Sciatic nerve (tissue), 2 donors: ENCODE data around the gene MYL4. TPM values are rescaled to one million over a fixed set of nuclear protein-coding genes. Genes with fewer than 3 reads are reported as not detected.
"Not testable (repeated sequence)": the region's sequence is repeated elsewhere in the genome, so short reads cannot be mapped to it uniquely, and the experiment has no call there.

ENCODE experiments used
- ATAC-seq: fragments of 200-7000 bp; cut with Tn5 transposase; one replicate; pipeline ENCODE4 v1.9.1; 2020; ENCODE audit warnings: mild to moderate bottlenecking, moderate library complexity
- DNase-seq: peaks from one replicate; pipeline ENCODE4 v3.0.0-alpha.2; 2020; ENCODE audit warnings: low spot score
- intact Hi-C: fragments of 100-400 bp; cut with DNase I; formaldehyde crosslinking; loops from one replicate; pipeline ENCODE4 v1.14.2; 2022
- total RNA-seq: library from RNA; stranded (reverse); fragmentation: NEBNext Ultra II Directional; extraction: Animal tissue kit (Norgen Biotek cat#: 25700); gene quantifications from one replicate; pipeline ENCODE4 v1.2.1, GENCODE V29; 2021
- donor health status: DM: no; HTN: no; CAD: no.
- donor health status: DM: no; HTN: no; CAD: no.

Gene MYL4
- total RNA-seq, 1 donor from 2014 or later, result 3.9 TPM

DNA sequence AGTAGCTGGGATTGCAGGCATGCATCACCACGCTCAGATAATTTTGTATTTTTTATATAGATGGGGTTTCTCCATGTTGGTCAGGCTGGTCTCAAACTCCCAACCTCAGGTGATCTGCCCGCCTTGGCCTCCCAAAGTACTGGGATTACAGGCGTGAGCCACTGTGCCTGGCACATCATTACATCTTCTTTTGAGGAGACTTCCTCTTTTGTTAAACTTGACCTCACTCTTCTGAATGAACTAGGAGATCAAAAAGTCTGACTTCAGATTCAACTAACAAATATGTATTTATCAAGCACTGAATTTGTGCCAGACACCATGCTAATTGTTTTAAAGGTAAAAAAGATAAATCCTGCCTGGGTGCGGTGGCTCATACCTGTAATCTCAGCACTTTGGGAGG lies 7.7 kb downstream of the MYL4 start:
- ATAC-seq, intact Hi-C loops, DNase-seq: not testable (repeated sequence)

DNA sequence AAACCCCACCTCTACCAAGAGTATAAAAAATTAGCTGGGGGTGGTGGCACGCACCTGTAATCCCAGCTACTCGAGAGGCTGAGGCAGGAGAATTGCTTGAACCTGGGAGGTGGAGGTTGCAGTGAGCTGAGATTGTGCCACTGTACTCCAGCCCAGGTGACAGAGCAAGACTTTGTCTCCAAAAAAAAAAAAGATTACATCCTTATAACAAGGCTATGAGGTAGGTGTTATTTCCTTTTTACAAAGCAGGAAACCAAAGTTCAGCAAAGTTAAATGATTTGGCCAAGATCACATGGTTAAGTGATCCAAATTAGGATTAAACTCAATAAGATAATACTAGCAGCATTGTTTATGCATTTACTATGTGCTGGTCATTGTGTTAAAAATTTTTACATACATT lies 8.1 kb downstream of the MYL4 start:
- intact Hi-C loops, DNase-seq, ATAC-seq: not testable (repeated sequence)

DNA sequence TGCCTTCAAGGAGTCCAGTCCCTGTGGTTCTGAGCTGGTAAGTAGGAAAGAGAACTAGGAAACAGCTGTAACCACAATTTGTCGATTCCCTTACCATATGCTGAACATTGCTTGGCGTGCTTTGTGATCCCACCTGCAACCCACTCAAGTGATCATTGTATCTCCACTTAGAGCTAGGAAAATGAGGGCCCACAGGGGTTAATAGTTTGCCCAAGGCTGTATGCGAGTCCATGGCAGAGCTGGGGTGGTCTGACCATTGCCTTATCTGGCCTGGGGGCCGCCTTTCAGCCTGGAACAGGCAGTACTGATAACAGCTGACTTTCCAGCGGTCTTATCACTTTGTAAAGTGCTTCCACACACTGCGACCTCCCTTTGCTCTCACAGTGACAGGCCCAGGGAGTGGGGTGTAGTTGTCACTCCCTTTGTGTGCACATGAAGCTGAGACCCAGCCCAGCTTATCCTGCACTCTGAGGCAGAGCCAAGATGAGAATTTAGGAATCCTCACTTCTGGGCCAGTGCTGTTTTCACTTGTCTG lies 9.8 kb downstream of the MYL4 start:
- DNase-seq (no peak), ATAC-seq (peak; percentile 26)
- intact Hi-C loops, result no loop called here

DNA sequence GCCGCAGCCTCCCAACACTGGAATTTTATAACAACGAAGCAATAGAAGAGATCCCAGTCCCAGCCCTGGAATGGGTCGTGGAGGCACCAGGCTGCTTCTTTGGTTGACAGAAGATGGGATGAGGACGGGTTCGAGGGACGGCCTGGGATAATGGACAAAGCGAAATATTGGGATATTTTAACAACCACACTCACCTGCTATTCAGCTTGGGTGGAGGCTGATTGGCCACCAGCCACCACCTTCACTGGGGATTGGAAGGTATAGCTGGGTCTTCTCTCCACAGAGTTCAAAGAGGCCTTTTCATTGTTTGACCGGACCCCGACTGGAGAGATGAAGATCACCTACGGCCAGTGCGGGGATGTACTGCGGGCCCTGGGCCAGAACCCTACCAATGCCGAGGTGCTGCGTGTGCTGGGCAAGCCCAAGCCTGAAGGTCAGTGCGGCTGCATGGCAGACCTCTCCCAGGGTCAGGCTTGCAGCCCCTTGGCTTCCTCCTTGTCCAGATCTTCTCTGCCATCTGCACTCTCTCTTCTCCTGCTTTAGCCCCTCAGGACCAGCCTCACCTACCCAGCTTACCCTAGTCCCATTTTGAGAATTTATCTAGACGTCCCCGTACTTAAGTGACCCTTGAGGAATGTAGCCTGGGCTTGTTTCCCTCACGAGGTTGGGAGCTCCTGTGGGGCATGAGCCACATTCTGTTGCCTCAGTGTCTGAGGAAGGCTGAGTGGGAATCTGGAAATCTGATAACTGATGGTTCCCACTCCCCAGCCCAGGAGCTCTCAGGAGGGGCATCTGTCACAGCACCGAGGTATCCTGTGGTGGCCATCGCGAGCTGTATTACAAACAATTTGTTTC lies 10.7 kb downstream of the MYL4 start:
- ATAC-seq (no peak), DNase-seq (no peak)
- intact Hi-C loops, result no loop called here

DNA sequence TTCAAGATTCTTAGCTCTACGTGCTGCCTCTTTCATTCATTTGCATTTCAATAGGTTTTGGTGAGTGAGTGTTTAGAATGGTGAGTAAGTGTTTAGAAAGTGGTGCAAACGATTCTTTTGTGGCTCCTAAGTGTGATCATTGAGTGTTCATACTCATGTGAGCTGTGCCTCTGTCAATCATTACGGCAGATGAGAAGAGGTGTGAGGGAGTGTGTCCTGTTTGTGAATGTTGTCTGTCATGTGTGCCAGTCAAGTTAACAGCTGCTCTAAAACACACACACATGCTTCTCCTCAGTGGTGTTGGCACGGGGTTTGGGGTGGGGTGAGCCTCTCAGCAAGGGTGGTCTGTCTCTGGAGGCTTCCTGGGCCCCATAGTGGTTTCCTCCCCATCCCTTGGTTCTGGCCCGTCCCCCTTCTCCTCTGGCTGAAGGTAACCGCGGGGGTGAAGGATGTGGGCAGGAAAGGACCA lies 11.4 kb downstream of the MYL4 start:
- intact Hi-C loops, result no loop called here
- ATAC-seq (no peak), DNase-seq (no peak)

DNA sequence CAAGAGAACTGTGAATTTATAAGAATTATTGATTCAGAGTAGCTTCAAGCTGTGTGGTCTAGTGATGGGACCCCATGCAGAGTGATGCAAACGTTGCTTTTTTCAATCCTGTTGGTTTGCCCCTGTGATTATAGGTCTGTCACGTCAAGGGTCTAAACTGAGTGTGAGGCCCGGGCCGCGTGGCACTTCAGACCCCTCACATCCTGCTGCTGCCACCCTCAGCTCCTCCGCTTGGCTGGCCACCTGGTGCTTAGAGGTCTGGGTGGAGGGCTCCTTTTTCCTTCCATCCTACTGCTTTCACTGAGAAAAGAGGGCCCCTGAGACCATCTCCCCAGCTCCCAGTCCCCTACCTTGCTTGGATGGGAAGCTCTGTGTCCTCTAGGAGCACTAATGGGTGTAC lies 12.0 kb downstream of the MYL4 start:
- DNase-seq (no peak), ATAC-seq (no peak)
- intact Hi-C loops, result no loop called here

DNA sequence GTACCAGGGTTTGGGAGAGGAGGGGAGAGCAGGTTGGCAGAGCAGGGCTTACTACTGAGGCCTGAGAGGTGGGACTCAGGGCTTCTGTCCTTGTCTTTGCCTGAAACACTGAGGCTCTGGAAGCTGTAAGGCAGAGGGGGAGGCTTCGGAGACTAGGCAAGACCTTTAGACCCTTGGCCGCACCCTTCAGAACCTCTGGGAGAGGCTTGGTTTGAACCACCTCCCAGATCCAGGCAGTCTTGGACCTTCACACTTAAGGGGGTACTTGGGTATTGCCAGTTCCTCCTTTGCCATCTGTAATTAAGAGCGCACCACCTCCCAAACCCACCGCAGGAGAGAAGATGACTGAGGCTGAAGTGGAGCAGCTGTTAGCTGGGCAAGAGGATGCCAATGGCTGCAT lies 12.9 kb downstream of the MYL4 start:
- intact Hi-C loops, result no loop called here
- no peak for DNase-seq

DNA sequence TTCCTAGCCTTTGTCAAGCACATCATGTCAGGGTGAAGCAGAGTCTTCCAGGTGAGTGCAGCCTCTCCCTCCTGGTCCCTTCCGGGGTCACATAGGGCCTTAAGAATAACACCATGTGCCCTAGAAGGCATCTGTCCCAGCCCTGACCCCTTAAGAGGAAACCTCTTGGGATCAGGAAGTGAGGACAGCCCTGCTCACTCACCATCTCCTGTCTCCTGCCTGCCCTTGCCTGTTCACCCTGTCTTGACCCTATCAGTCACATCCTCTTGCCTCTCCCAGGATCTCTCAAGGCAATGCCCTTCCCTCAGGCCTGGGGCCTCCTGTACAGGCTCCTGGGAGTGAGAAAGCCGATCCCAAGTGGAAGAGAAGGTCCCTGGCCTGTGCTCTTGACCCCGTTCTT lies 13.9 kb downstream of the MYL4 start:
- intact Hi-C loops, result no loop called here
- ATAC-seq, result no peak

More for the DNA sequence above, 12.9 kb downstream of the MYL4 start:
- ATAC-seq, result no peak

DNA sequence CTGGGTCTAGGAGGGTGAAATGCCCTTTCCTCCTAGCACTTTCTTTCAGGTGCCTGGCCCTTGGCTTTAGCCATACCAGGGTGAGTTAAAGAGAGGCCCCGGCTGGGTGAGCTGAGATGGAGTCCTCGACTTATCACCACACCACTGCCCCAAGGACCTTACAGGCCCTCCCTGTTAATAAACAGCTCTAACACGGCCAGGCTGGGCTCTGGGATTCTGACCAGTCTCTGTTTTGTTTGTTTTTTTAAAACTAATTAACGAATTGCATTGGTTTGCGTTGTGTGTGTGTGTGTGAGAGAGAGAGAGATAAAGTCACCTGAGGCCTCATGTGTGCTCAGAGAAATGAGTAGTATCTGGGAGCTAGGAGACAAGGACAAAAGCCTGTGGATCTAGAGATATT lies 14.3 kb downstream of the MYL4 start:
- ATAC-seq (no peak), DNase-seq (no peak)
- intact Hi-C loops, result no loop called here

More for the DNA sequence above, 13.9 kb downstream of the MYL4 start:
- no peak for DNase-seq

DNA sequence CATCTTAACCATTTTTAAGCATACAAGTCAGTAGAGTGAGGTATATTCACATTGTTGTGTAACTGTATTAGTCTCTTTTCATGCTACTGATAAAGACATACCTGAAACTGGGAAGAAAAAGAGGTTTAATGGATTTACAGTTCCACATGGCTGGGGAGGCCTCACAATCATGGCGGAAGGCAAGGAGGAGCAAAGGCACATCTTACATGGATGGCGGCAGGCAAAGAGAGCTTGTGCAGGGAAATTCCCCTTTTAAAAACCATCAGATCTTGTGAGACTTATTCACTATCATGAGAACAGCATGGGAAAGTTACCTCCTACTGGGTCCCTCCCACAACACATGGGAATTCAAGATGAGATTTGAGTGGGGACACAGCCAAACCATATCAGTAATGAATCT lies 14.9 kb downstream of the MYL4 start:
- DNase-seq, intact Hi-C loops, ATAC-seq: not testable (repeated sequence)

DNA sequence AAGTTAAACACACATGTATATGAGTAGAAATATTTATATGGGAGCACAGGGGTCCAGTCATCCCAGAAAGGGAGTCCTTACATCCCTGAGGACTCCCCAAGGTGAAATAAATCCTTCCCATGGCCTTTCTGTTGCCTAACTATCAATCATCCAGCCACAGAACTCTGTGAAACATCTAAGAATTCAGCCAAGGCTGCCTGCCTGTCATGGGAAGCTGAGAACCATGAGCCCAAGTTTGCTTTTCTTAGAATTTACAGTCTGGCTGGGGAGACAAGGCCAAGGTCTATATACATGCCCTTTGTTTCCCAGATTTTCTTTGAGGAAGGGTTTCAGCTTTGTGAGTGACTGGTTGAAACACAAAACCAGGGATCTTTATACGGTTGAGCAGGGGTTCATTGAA lies 15.8 kb downstream of the MYL4 start:
- intact Hi-C loops, result no loop called here

DNA sequence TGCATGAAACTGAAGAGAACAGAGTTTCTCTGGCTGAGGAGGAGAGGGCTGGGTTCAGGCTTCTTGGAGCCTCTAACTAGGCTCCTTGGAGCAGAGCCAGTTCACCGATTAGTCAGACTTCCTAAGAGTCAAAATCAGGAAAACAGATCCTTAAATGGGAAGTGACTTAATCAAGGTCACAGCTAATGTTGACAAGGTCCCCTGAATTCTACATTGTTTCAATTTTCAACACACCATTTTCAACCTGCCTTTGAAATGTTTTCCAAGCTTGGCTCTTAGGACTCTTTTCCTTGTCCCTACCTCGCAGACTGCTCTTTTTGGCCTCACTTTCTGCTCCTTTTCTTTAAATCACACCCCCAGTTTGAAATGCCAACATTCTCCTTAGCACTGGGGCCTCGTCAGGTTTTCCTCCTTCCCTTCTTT lies 16.3 kb downstream of the MYL4 start:
- ATAC-seq (peak; percentile 78), DNase-seq (peak; percentile 87)
- intact Hi-C loops, result no loop called here

More for the DNA sequence above, 15.8 kb downstream of the MYL4 start:
- ATAC-seq (peak; percentile 11), DNase-seq (peak; percentile 32)

DNA sequence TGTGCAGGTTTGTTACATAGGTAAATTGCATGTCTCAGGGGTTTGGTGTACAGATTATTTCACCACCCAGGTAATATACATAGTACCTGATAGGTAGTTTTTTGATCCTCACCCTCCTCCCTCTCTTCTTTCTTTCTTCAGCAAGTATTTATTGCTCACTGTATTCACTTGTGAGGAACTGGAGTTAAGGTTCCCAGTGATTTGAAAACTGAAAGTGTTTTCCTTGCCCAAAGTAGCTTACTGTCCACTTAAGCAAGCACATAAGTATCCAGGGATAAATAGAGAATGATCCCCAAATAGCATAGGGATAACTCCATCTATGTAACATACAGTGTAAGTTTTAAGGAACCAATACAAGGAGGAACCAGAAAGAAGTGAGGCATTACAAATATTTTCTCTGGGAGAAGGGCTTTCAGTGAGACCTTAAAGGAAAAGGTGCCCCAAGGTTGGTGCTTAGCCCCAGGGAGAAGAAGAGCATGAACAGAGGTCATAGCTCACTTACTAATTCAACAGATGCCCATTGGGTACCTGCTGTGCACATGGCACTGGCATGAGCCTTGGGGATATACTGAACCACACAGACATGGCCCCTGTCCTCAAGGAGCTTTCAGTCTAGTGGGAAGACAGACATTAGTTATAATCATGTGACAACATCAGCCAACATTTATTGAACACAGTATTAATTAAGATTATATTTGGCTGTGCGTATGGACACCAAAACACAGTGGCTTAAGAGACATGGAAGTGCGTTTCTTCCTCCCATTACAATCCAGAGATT lies 17.0 kb downstream of the MYL4 start:
- intact Hi-C loops, result no loop called here
- no peak for ATAC-seq

DNA sequence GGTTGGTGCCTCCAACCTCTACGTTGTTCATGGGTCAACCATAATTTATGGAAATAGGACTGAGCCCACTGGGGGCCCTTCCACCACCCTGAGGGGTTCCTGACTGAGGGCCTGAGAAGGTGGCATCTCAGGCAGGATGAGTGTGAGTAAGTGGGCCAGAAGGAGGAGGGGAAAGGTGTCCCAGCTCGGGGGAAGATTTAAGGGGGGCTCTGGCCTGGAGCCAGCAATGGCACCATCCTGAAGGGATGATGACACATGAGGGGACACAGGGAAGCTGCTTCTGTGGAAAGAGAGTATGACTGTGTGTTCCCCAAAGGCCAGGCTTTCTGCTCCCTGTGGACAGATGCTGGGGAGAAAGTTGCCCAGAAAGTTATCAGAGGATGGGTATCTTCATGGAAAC lies 18.7 kb downstream of the MYL4 start:
- no peak for ATAC-seq
- DNase-seq, result peak; percentile 65
- intact Hi-C loops, result no loop called here

More for the DNA sequence above, 17.0 kb downstream of the MYL4 start:
- DNase-seq, result peak; percentile 14

DNA sequence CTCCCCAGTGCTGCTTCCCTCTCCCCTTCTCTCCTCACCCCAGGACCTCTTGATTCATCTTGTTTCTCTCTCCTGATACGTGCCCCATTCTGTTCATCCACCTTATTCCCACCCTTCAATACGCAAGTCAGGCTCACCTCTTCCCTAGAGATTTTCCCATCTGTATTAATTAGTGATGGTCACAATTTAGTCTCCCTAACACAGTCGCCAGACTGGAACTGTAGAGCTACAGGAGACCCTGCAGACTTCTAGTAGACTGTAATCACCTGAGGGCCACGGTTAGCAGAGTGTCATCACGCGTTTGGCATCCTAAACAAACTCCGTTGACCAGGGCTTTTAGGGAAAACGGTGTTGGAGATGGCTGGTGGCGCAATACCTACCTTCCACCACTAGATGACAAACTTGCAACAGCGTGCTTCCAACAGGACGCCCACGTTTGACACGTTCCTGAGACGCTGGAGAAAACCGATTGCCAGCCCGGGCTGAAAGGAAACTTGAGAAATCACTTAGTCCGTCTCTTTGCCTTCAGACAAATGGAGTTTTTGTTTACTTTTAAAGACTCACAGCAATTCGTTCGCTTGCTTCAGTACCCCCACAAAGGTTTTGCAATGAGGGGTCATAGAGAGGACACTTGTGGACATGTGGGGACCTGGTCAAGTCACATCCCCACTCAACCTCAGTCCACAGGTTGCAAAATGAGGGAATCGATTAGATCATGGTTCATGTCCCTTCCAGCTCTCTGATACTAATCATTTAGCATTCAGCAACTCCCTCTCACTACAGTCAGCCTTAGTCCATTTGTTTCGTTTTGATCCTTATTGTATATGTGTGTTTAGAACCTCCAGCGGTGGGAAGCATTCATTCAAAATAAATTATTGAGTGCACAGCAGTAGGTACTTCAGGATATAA lies 20.6 kb downstream of the MYL4 start:
- intact Hi-C loops, result loop anchor here (5.0 kb wide), 1 partner anchor 88 kb away; no protein-coding TSS in a partner anchor
- DNase-seq (peak; percentile 92), ATAC-seq (peak; percentile 88)

DNA sequence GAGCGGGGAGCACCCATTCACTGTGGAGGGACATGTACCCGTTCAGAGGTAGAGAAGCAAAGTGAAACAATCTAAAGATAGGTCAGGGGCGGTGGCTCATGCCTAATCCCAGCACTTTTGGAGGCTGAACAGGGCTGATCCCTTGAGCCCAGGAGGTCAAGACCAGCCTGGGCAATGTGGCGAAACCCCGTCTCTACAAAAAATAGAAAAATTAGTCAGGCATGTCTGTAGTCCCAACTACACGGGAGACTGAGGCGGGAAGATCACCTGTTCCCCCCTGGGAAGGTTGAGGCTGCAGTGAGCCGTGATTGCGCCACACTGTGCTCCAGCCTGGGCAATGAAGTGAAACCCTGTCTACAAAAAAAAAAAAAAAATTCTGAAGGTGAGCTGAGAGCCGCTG lies 21.7 kb downstream of the MYL4 start:
- DNase-seq (peak; percentile 47), ATAC-seq (peak; percentile 21)
- intact Hi-C loops, result loop anchor here (5.0 kb wide), 1 partner anchor 86 kb away; no protein-coding TSS in a partner anchor

DNA sequence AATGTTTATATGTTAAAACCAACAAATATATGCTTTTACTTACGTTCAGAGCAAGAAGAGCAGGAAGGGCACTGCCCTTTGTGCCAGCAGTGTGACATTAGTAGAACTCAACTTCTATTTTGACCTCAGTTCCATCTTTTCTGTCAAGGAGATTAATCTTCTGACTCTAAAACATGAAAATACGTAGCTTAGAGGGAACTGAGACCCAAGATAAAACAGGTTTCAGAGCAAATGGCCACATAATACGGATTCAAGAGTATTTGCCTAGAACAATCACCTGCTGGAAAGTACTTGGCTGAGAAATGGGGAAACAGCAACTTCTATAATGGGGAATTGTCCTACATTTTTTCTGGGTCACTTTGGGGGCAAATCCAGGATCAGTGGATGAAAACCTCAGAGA lies 22.2 kb downstream of the MYL4 start:
- intact Hi-C loops, result loop anchor here (5.0 kb wide), 1 partner anchor 86 kb away; no protein-coding TSS in a partner anchor
- no peak for DNase-seq
- ATAC-seq, result no peak

DNA sequence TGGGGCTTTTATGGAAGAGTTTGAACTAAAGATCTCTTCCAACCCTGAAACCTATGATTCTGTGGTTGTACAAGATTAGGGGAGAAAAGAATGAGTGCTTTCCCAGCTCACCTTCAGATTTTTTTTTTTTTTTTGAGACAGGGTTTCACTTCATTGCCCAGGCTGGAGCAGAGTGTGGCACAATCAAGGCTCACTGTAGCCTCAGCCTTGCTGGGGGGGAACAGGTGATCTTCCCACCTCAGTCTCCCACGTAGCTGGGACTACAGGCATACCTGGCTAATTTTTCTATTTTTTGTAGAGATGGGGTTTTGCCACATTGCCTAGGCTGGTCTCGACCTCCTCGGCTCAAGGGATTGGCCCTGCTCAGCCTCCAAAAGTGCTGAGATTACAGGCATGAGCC lies 22.7 kb downstream of the MYL4 start:
- intact Hi-C loops, result loop anchor here (5.0 kb wide), 1 partner anchor 85 kb away; no protein-coding TSS in a partner anchor
- ATAC-seq, result no peak
- DNase-seq, result peak; percentile 23
